H1 (cell line): ENCODE measurements around the gene GRIA1. TPM values are rescaled to one million over a fixed set of nuclear protein-coding genes. Genes with fewer than 3 reads are reported as not detected.

Experiments
- CTCF ChIA-PET: fragments of 300-600 bp; sonication (Branson Sonifier 250); formaldehyde crosslinking; loops from one replicate; lab custom pipeline; 2021; ENCODE audit not compliant: partially characterized antibody; lab: Charles Lee
- POLR2A ChIA-PET: fragments of 300-600 bp; sonication (Branson Sonifier 250); formaldehyde crosslinking; loops from one replicate; lab custom pipeline; 2021; ENCODE audit warnings: inconsistent platforms; ENCODE audit not compliant: partially characterized antibody; lab: Charles Lee
- DNase-seq, 2 experiments: peaks; one replicate each; pipeline versions ENCODE4 v3.0.0 to v3.0.0-alpha.2; 2010 to 2022; ENCODE audit warnings: low spot score in 2 of 2, low read depth in 1 of 2, mixed read lengths in 1 of 2
- FAIRE-seq: peaks from 2 replicates; lab custom pipeline; 2011; peaks lifted over from hg19 to GRCh38; lab: Jason Lieb, UNC
- H2AFZ ChIP-seq: 2 replicates; pipeline ENCODE4 v1.8.1; 2012; ENCODE audit warnings: low read length, inconsistent platforms
- H2AK5ac ChIP-seq: 2 replicates; pipeline ENCODE4 v1.6.1; 2013; ENCODE audit warnings: low read depth, low read length
- H2BK120ac ChIP-seq: replicated peaks from 2 replicates; pipeline ENCODE3; 2013; ENCODE audit warnings: low read depth, low read length, inconsistent platforms
- H2BK12ac ChIP-seq: 2 replicates; pipeline ENCODE4 v1.6.1; 2013; ENCODE audit warnings: low read depth, low read length
- H2BK15ac ChIP-seq: 2 replicates; pipeline ENCODE4 v1.6.1; 2013; ENCODE audit warnings: low read length
- H2BK20ac ChIP-seq: 2 replicates; pipeline ENCODE4 v1.6.1; 2013; ENCODE audit warnings: low read length
- H2BK5ac ChIP-seq: 2 replicates; pipeline ENCODE4 v1.6.1; 2013; ENCODE audit warnings: low read depth, low read length
- H3K14ac ChIP-seq: 2 replicates; pipeline ENCODE4 v1.6.1; 2013; ENCODE audit warnings: inconsistent platforms; ENCODE audit not compliant: insufficient read length
- H3K18ac ChIP-seq: 2 replicates; pipeline ENCODE4 v1.6.1; 2013; ENCODE audit warnings: low read length; ENCODE audit errors: extremely low read depth
- H3K23ac ChIP-seq: 2 replicates; pipeline ENCODE4 v1.6.1; 2013; ENCODE audit warnings: inconsistent platforms; ENCODE audit not compliant: insufficient read length
- H3K23me2 ChIP-seq: 2 replicates; pipeline ENCODE4 v1.6.1; 2013; ENCODE audit warnings: low read depth, low read length
- H3K27ac ChIP-seq: 2 replicates; pipeline ENCODE4 v1.6.1; 2011; ENCODE audit warnings: low read depth, low read length, inconsistent platforms
- H3K27me3 ChIP-seq, 4 experiments: replicated peaks in 1 of 4; 1 replicate in 1 of 4; 2 replicates in 3 of 4; pipeline versions ENCODE4 v1.6.1 to v1.8.1; 2011 to 2013; ENCODE audit warnings: low read length in 3 of 4, mild to moderate bottlenecking in 3 of 4, inconsistent platforms in 2 of 4, mixed read lengths in 2 of 4, moderate library complexity in 1 of 4; ENCODE audit not compliant: control insufficient read depth in 3 of 4, insufficient read depth in 3 of 4; ENCODE audit errors: extremely low read depth in 1 of 4
- H3K36me3 ChIP-seq, 4 experiments: 2 replicates each; pipeline versions ENCODE4 v1.6.1 to v1.8.1; 2011 to 2013; ENCODE audit warnings: mild to moderate bottlenecking in 4 of 4, low read length in 3 of 4, moderate library complexity in 2 of 4, control low read depth in 1 of 4, inconsistent platforms in 1 of 4; ENCODE audit not compliant: insufficient read depth in 4 of 4, control insufficient read depth in 2 of 4
- H3K4ac ChIP-seq: replicated peaks from 2 replicates; pipeline ENCODE3; 2013; ENCODE audit warnings: low read length, low read depth, mixed read lengths, inconsistent platforms; ENCODE audit not compliant: insufficient read length
- H3K4me1 ChIP-seq, 4 experiments: replicated peaks in 1 of 4; 1 replicate in 1 of 4; 2 replicates in 3 of 4; pipeline versions ENCODE4 v1.6.1 to v1.8.1; 2011 to 2013; ENCODE audit warnings: low read length in 3 of 4, inconsistent platforms in 2 of 4, mixed read lengths in 1 of 4; ENCODE audit not compliant: insufficient read depth in 4 of 4, control insufficient read depth in 3 of 4
- H3K4me2 ChIP-seq, 2 experiments: 2 replicates each; pipeline versions ENCODE4 v1.6.1 to v1.8.1; 2011 to 2013; ENCODE audit warnings: low read depth in 2 of 2, low read length in 2 of 2, control low read depth in 1 of 2, inconsistent platforms in 1 of 2, mild to moderate bottlenecking in 1 of 2; ENCODE audit not compliant: insufficient read depth in 1 of 2
- H3K4me3 ChIP-seq, 4 experiments: fragments of 200-600, 300-600 bp in 1 of 4; sonication (generic), shearing (Covaris generic), sonication (Bioruptor Twin) in 1 of 4; 2 replicates each; pipeline versions ENCODE4 v1.5.1 to v1.8.1; 2011 to 2016; ENCODE audit warnings: low read length in 4 of 4, low read depth in 3 of 4, control low read depth in 2 of 4, inconsistent platforms in 2 of 4, mild to moderate bottlenecking in 2 of 4, mixed read lengths in 1 of 4, moderate library complexity in 1 of 4; ENCODE audit not compliant: insufficient read depth in 2 of 4; ENCODE audit errors: extremely low read depth in 1 of 4
- H3K56ac ChIP-seq: replicated peaks from 2 replicates; pipeline ENCODE3; 2013; ENCODE audit warnings: low read depth, mild to moderate bottlenecking, mixed read lengths, low read length, inconsistent platforms; ENCODE audit not compliant: insufficient read length
- H3K79me1 ChIP-seq: 2 replicates; pipeline ENCODE4 v1.6.1; 2013; ENCODE audit warnings: low read depth, low read length, control low read depth
- H3K79me2 ChIP-seq, 2 experiments: 2 replicates each; pipeline versions ENCODE4 v1.6.1 to v1.8.1; 2012 to 2013; ENCODE audit warnings: low read length in 2 of 2, mild to moderate bottlenecking in 2 of 2, inconsistent platforms in 1 of 2; ENCODE audit not compliant: insufficient read depth in 2 of 2, control insufficient read depth in 1 of 2
- H3K9ac ChIP-seq, 4 experiments: replicated peaks in 1 of 4; 1 replicate in 1 of 4; 2 replicates in 3 of 4; pipeline versions ENCODE4 v1.6.1 to v1.8.1; 2011 to 2013; ENCODE audit warnings: low read depth in 3 of 4, low read length in 3 of 4, control low read depth in 2 of 4, mild to moderate bottlenecking in 2 of 4, moderate library complexity in 2 of 4, inconsistent platforms in 1 of 4; ENCODE audit errors: extremely low read depth in 1 of 4
- H3K9me3 ChIP-seq, 2 experiments: 2 replicates each; pipeline versions ENCODE4 v1.6.1 to v1.8.1; 2012 to 2013; ENCODE audit warnings: mild to moderate bottlenecking in 2 of 2, moderate library complexity in 2 of 2, control low read depth in 1 of 2, inconsistent platforms in 1 of 2, low read depth in 1 of 2, low read length in 1 of 2, mixed read lengths in 1 of 2; ENCODE audit not compliant: insufficient read depth in 2 of 2
- H4K20me1 ChIP-seq, 2 experiments: replicated peaks in 1 of 2; 2 replicates each; pipeline versions ENCODE3 to v1.8.1; 2011 to 2013; ENCODE audit warnings: inconsistent platforms in 2 of 2, low read length in 2 of 2, mild to moderate bottlenecking in 1 of 2; ENCODE audit not compliant: insufficient read depth in 2 of 2, control insufficient read depth in 1 of 2
- H4K5ac ChIP-seq: 2 replicates; pipeline ENCODE4 v1.6.1; 2013; ENCODE audit warnings: low read length, low read depth, mixed read lengths, inconsistent platforms; ENCODE audit not compliant: insufficient read length
- H4K8ac ChIP-seq: 2 replicates; pipeline ENCODE4 v1.8.0; 2013; ENCODE audit warnings: mild to moderate bottlenecking, moderate library complexity, low read length, inconsistent platforms; ENCODE audit not compliant: insufficient read depth; ENCODE audit errors: extremely low read depth
- H4K91ac ChIP-seq: replicated peaks from 2 replicates; pipeline ENCODE3; 2013; ENCODE audit warnings: low read length, mixed read lengths, inconsistent platforms; ENCODE audit not compliant: insufficient read length
- RBBP5 ChIP-seq: IDR thresholded peaks from 2 replicates; pipeline ENCODE4 v1.7.1; 2012; ENCODE audit warnings: low read depth, mild to moderate bottlenecking, inconsistent platforms, low read length, moderate library complexity, borderline replicate concordance
- RXRA ChIP-seq: IDR thresholded peaks from 2 replicates; pipeline ENCODE4 v1.6.1; 2011; ENCODE audit warnings: low read depth, mild to moderate bottlenecking, low read length, moderate library complexity; ENCODE audit not compliant: insufficient read depth
- SIRT6 ChIP-seq: IDR thresholded peaks from one replicate; pipeline ENCODE4 v1.7.1; 2012; ENCODE audit warnings: low read length, inconsistent platforms
- SP1 ChIP-seq: IDR thresholded peaks from 2 replicates; pipeline ENCODE4 v1.6.1; 2011; ENCODE audit warnings: low read depth, low read length
- SP2 ChIP-seq: IDR thresholded peaks from 2 replicates; pipeline ENCODE4 v1.6.1; 2012; ENCODE audit warnings: mild to moderate bottlenecking, low read length, inconsistent platforms
- TAF7 ChIP-seq: optimal IDR thresholded peaks from 2 replicates; pipeline ENCODE3; 2011; ENCODE audit warnings: low read depth, mild to moderate bottlenecking, inconsistent platforms, low read length, moderate library complexity, borderline replicate concordance
- WGBS, 2 experiments: shearing (Covaris generic) in 1 of 2; methylation state at CpG; one replicate each; pipeline versions ENCODE4 v1.1.6 to v1.1.7; 2013 to 2015; ENCODE audit warnings: low lambda C conversion rate in 2 of 2, mixed read lengths in 2 of 2, inconsistent platforms in 1 of 2, low coverage in 1 of 2, missing lambda C conversion rate in 1 of 2; ENCODE audit not compliant: insufficient replicate concordance in 2 of 2, insufficient coverage in 1 of 2, insufficient read length in 1 of 2; ENCODE audit errors: extremely low coverage in 1 of 2, missing lambda C conversion rate in 1 of 2; 5-methylcytosine and 5-hydroxymethylcytosine counted together
- polyA plus RNA-seq, 7 experiments: library from polyadenylated mRNA; depleted of rRNA in 3 of 7; stranded (reverse) in 5 of 7; unstranded in 2 of 7; fragments of >200 nt in 5 of 7; fragments of 200-250 nt in 2 of 7; gene quantifications; 1 replicate in 5 of 7; 2 replicates in 1 of 7; 4 replicates in 1 of 7; pipeline versions ENCODE4 v1.2.1 to v1.2.3, GENCODE V29; 2011 to 2013; ENCODE audit warnings: missing spikeins in 2 of 7, mixed read lengths in 2 of 7
- total RNA-seq: library from RNA; stranded (reverse); fragmentation: NEBNext Ultra II Directional; extraction: Animal tissue kit (Norgen Biotek cat#: 25700); gene quantifications from 2 replicates; pipeline ENCODE4 v1.2.1, GENCODE V29; 2021

Gene GRIA1
- total and polyA plus RNA-seq, 2 of the 8 experiments (the other 6 are each of a cell fraction or from before 2014, with no cell fraction given): 0.97 to 2.5 TPM

- no peak overlapping the region for H2BK12ac ChIP-seq
Measured at GRCh38 chr5:153799466-153799865, 309.0 kb downstream of the GRIA1 start.

More at GRCh38 chr5:153799466-153799865, 309.0 kb downstream of the GRIA1 start:
- Histone ChIP-seq H2BK20ac (no peak overlapping the region), H3K9ac (no peak overlapping the region), H4K5ac (no peak overlapping the region), H3K23ac (no peak overlapping the region), H3K9me3 (no peaks in the 10 kb centered on the region), H2AFZ (no peak overlapping the region), H3K4ac (no peak overlapping the region), H4K8ac (no peak overlapping the region), H2BK5ac (no peak overlapping the region), H3K27ac (no peak overlapping the region), H3K18ac (no peak overlapping the region), H4K91ac (no peak overlapping the region), H3K4me2 (no peak overlapping the region), H2AK5ac (no peak overlapping the region), H3K56ac (no peak overlapping the region), H3K36me3 (no peaks in the 10 kb centered on the region), H3K23me2 (no peaks in the 10 kb centered on the region; the same call in 1 of the 2 replicates), H3K79me1 (no peaks in the 10 kb centered on the region), H4K20me1 (no peaks in the 10 kb centered on the region), H3K79me2 (no peaks in the 10 kb centered on the region), H3K4me3 (no peak overlapping the region), H3K4me1 (no peaks in the 10 kb centered on the region), H2BK120ac (no peak overlapping the region), H2BK15ac (no peak overlapping the region), H3K27me3 (peaks cover 0 to 2% (median 0%) of the 10 kb centered on the region in 4 experiments; a peak in 2 of 7 replicates), H3K14ac (no peak overlapping the region)
- no peak for FAIRE-seq
- ChIA-PET CTCF (interaction anchor here (0.9 to 2.1 kb wide), 3 partner anchors 27 to 273 kb away, joined by 3 to 8 read pairs (median 6); no protein-coding TSS in a partner anchor), POLR2A (no interaction called here)
- WGBS, 2 experiments: 89% methylated on average over 2 of the region's 2 CpGs; no CpG with 5 or more reads in 1 of the 2 experiments
- TF ChIP-seq RBBP5 (no peak), SP2 (no peak), RXRA (no peak), SP1 (no peak), SIRT6 (no peak), TAF7 (no peak)
- DNase-seq: no peak
